Measurements from ENCODE around the gene CHST12.

The CHST12 gene

GRCh38 chr7:2371329-2371728 lies 32.1 kb upstream of the CHST12 start:
- no peak for DNase-seq (ENCODE audit: low read depth)
- H3K4me3 ChIP-seq (ENCODE audit: control insufficient read depth, low read depth, low read length), result no peak overlapping the region
- no peak for TF ChIP-seq CTCF (IDR thresholded peaks at IDR 0.05; ENCODE audit: control insufficient read depth, insufficient read depth, low read depth, low read length, missing control alignments)

GRCh38 chr7:2372724-2373123 lies 30.7 kb upstream of the CHST12 start:
- no peak overlapping the region for H3K4me3 ChIP-seq (ENCODE audit: control insufficient read depth, low read depth, low read length)
- no peak for DNase-seq (ENCODE audit: low read depth)
- TF ChIP-seq CTCF (IDR thresholded peaks at IDR 0.05; ENCODE audit: control insufficient read depth, insufficient read depth, low read depth, low read length, missing control alignments), result no peak

GRCh38 chr7:2373124-2373556 lies 30.3 kb upstream of the CHST12 start:
- H3K4me3 ChIP-seq (ENCODE audit: control insufficient read depth, low read depth, low read length), result no peak overlapping the region
- TF ChIP-seq CTCF (IDR thresholded peaks at IDR 0.05; ENCODE audit: control insufficient read depth, insufficient read depth, low read depth, low read length, missing control alignments), result no peak
- no peak for DNase-seq (ENCODE audit: low read depth)

- no peak for TF ChIP-seq CTCF (IDR thresholded peaks at IDR 0.05; ENCODE audit: control insufficient read depth, insufficient read depth, low read depth, low read length, missing control alignments)
- H3K4me3 ChIP-seq (ENCODE audit: control insufficient read depth, low read depth, low read length), result no peak overlapping the region
- DNase-seq (ENCODE audit: low read depth), result no peak
Observed at GRCh38 chr7:2373646-2374045, 29.8 kb upstream of the CHST12 start.

- H3K4me3 ChIP-seq (ENCODE audit: control insufficient read depth, low read depth, low read length), result no peak overlapping the region
- DNase-seq (ENCODE audit: low read depth), result no peak
- no peak for TF ChIP-seq CTCF (IDR thresholded peaks at IDR 0.05; ENCODE audit: control insufficient read depth, insufficient read depth, low read depth, low read length, missing control alignments)
Observed at GRCh38 chr7:2374401-2374800, 29.0 kb upstream of the CHST12 start.

- H3K4me3 ChIP-seq (ENCODE audit: control insufficient read depth, low read depth, low read length), result no peak overlapping the region
- no peak for DNase-seq (ENCODE audit: low read depth)
- no peak for TF ChIP-seq CTCF (IDR thresholded peaks at IDR 0.05; ENCODE audit: control insufficient read depth, insufficient read depth, low read depth, low read length, missing control alignments)
Observed at GRCh38 chr7:2374830-2375728, 28.3 kb upstream of the CHST12 start.

Measured in AG09309 (cell line).